ENCODE results near the gene ENTHD1.
A peak's percentile ranks its signal among the peaks of the same experiment; 100 is the strongest.
"Not testable (repeated sequence)": the region's sequence is repeated elsewhere in the genome, so short reads cannot be mapped to it uniquely, and the experiment has no call there.

Gene ENTHD1

GRCh38 chr22:39734046-39734445 is 159.5 kb downstream of the ENTHD1 start:
- not testable (repeated sequence) for DNase-seq (ENCODE audit: low read depth, low spot score)

- no peak for DNase-seq (ENCODE audit: low read depth, low spot score)
Measured at GRCh38 chr22:39733191-39733590, 160.4 kb downstream of the ENTHD1 start.

- no peak for DNase-seq (ENCODE audit: low read depth, low spot score)
Measured at GRCh38 chr22:39732625-39733024, 160.9 kb downstream of the ENTHD1 start.

GRCh38 chr22:39731881-39732555 is 161.5 kb downstream of the ENTHD1 start:
- DNase-seq (ENCODE audit: low read depth, low spot score) = no peak

- no peak for DNase-seq (ENCODE audit: low read depth, low spot score)
Measured at GRCh38 chr22:39731481-39731880, 162.1 kb downstream of the ENTHD1 start.

GRCh38 chr22:39729141-39729934 is 164.2 kb downstream of the ENTHD1 start:
- DNase-seq (ENCODE audit: low read depth, low spot score) = no peak

GRCh38 chr22:39728236-39728860 is 165.2 kb downstream of the ENTHD1 start:
- no peak for DNase-seq (ENCODE audit: low read depth, low spot score)

GRCh38 chr22:39727541-39727940 is 166.0 kb downstream of the ENTHD1 start:
- DNase-seq (ENCODE audit: low read depth, low spot score) = no peak

GRCh38 chr22:39725351-39726035 is 168.1 kb downstream of the ENTHD1 start:
- DNase-seq (ENCODE audit: low read depth, low spot score) = no peak

- DNase-seq (ENCODE audit: low read depth, low spot score) = no peak
Measured at GRCh38 chr22:39724857-39725256, 168.7 kb downstream of the ENTHD1 start.

- DNase-seq (ENCODE audit: low read depth, low spot score) = peak; percentile 7
Measured at GRCh38 chr22:39724390-39724789, 169.2 kb downstream of the ENTHD1 start.

- DNase-seq (ENCODE audit: low read depth, low spot score) = no peak
Measured at GRCh38 chr22:39723899-39724351, 169.6 kb downstream of the ENTHD1 start.

GRCh38 chr22:39723463-39723862 is 170.1 kb downstream of the ENTHD1 start:
- DNase-seq (ENCODE audit: low read depth, low spot score) = no peak

GRCh38 chr22:39722501-39722900 is 171.1 kb downstream of the ENTHD1 start:
- DNase-seq (ENCODE audit: low read depth, low spot score) = no peak

GRCh38 chr22:39722032-39722325 is 171.6 kb downstream of the ENTHD1 start:
- DNase-seq (ENCODE audit: low read depth, low spot score) = no peak

- no peak for DNase-seq (ENCODE audit: low read depth, low spot score)
Measured at GRCh38 chr22:39721206-39722031, 172.1 kb downstream of the ENTHD1 start.

- DNase-seq (ENCODE audit: low read depth, low spot score) = no peak
Measured at GRCh38 chr22:39719559-39720450, 173.8 kb downstream of the ENTHD1 start.

- no peak for DNase-seq (ENCODE audit: low read depth, low spot score)
Measured at GRCh38 chr22:39718921-39719475, 174.6 kb downstream of the ENTHD1 start.

GRCh38 chr22:39718206-39718605 is 175.4 kb downstream of the ENTHD1 start:
- no peak for DNase-seq (ENCODE audit: low read depth, low spot score)

GRCh38 chr22:39717099-39717498 is 176.5 kb downstream of the ENTHD1 start:
- no peak for DNase-seq (ENCODE audit: low read depth, low spot score)
